HEK293 (cell line): Measurements from ENCODE around the gene CDT1.
A peak's percentile ranks its signal among the peaks of the same experiment; 100 is the strongest.

Experiments used
- CTCF ChIA-PET: fragments of 350-600 bp; formaldehyde crosslinking; extraction: SDS; loops from one replicate; lab custom pipeline; 2021; ENCODE audit warnings: antibody characterized with exemption; lab: Yijun Ruan, JAX
- POLR2A ChIA-PET: fragments of 300-600 bp; formaldehyde crosslinking; extraction: SDS; loops from one replicate; lab custom pipeline; 2020; ENCODE audit warnings: antibody characterized with exemption, inconsistent platforms; lab: Yijun Ruan, JAX
- H3K27ac ChIP-seq: fragments of 200-500 bp; sonication (Bioruptor generic); 2 replicates; pipeline ENCODE4 v1.5.1; 2014; ENCODE audit warnings: low read depth, low read length, control low read depth, inconsistent platforms; ENCODE audit errors: extremely low read depth
- H3K36me3 ChIP-seq, 2 experiments: fragments of 200-500 bp in 1 of 2; sonication (Bioruptor generic) in 1 of 2; 1 replicate in 1 of 2; 2 replicates in 1 of 2; pipeline ENCODE4 v1.5.1; 2014 to 2017; ENCODE audit warnings: inconsistent platforms in 2 of 2, low read length in 2 of 2; ENCODE audit not compliant: control insufficient read depth in 2 of 2, insufficient read depth in 1 of 2
- H3K4me1 ChIP-seq: fragments of 200-500 bp; sonication (Bioruptor generic); 2 replicates; pipeline ENCODE4 v1.5.1; 2014; ENCODE audit warnings: mild to moderate bottlenecking, low read length, inconsistent platforms; ENCODE audit not compliant: control insufficient read depth, insufficient read depth
- H3K4me3 ChIP-seq: 2 replicates; pipeline ENCODE4 v1.5.1; 2011; ENCODE audit warnings: low read depth, mild to moderate bottlenecking, control low read depth, low read length, moderate library complexity
- H3K9me3 ChIP-seq: fragments of 200-500 bp; sonication (Bioruptor generic); 2 replicates; pipeline ENCODE4 v1.5.1; 2014; ENCODE audit warnings: low read depth, low read length, inconsistent platforms; ENCODE audit not compliant: control insufficient read depth, insufficient read depth
- BCL11B ChIP-seq: fragments of 450-650 bp; formaldehyde crosslinking; IDR thresholded peaks from 2 replicates; pipeline ENCODE4 v1.5.1; 2016; ENCODE audit warnings: low read depth, missing biosample characterization, missing genetic modification characterization
- EGR2 ChIP-seq: fragments of 450-650 bp; formaldehyde crosslinking; IDR thresholded peaks from 2 replicates; pipeline ENCODE4 v1.5.1; 2016; ENCODE audit warnings: low read depth, missing biosample characterization, missing genetic modification characterization
- HIC1 ChIP-seq: fragments of 450-650 bp; formaldehyde crosslinking; IDR thresholded peaks from 2 replicates; pipeline ENCODE4 v1.5.1; 2016; ENCODE audit warnings: missing biosample characterization, missing genetic modification characterization
- IKZF3 ChIP-seq: fragments of 450-650 bp; IDR thresholded peaks from 2 replicates; pipeline ENCODE4 v1.5.0; 2018; ENCODE audit warnings: missing biosample characterization, mild to moderate bottlenecking, missing genetic modification characterization, moderate library complexity
- KLF1 ChIP-seq: fragments of 450-650 bp; formaldehyde crosslinking; IDR thresholded peaks from 2 replicates; pipeline ENCODE4 v1.5.1; 2016; ENCODE audit warnings: missing biosample characterization, missing genetic modification characterization
- KLF16 ChIP-seq: fragments of 450-650 bp; formaldehyde crosslinking; IDR thresholded peaks from 2 replicates; pipeline ENCODE4 v1.5.1; 2017; ENCODE audit warnings: missing biosample characterization, missing genetic modification characterization
- PATZ1 ChIP-seq: fragments of 450-650 bp; formaldehyde crosslinking; IDR thresholded peaks from 2 replicates; pipeline ENCODE4 v1.5.1; 2016; ENCODE audit warnings: missing biosample characterization, missing genetic modification characterization
- PRDM10 ChIP-seq: fragments of 450-650 bp; formaldehyde crosslinking; IDR thresholded peaks from 2 replicates; pipeline ENCODE4 v1.5.1; 2016; ENCODE audit warnings: missing biosample characterization, missing genetic modification characterization
- SP2 ChIP-seq: fragments of 450-650 bp; formaldehyde crosslinking; IDR thresholded peaks from 2 replicates; pipeline ENCODE4 v1.5.1; 2016; ENCODE audit warnings: missing biosample characterization, missing genetic modification characterization
- TCF7L2 ChIP-seq: IDR thresholded peaks from 2 replicates; pipeline ENCODE4 v1.6.1; 2011; ENCODE audit warnings: low read depth, mild to moderate bottlenecking, inconsistent platforms, low read length, moderate library complexity, borderline replicate concordance
- ZBTB10 ChIP-seq: fragments of 450-650 bp; formaldehyde crosslinking; IDR thresholded peaks from 2 replicates; pipeline ENCODE4 v1.5.1; 2016; ENCODE audit warnings: missing biosample characterization, missing genetic modification characterization
- ZBTB20 ChIP-seq: fragments of 450-650 bp; formaldehyde crosslinking; IDR thresholded peaks from 2 replicates; pipeline ENCODE4 v1.5.1; 2016; ENCODE audit warnings: missing biosample characterization, missing genetic modification characterization
- ZBTB26 ChIP-seq: fragments of 450-650 bp; formaldehyde crosslinking; optimal IDR thresholded peaks from 2 replicates; pipeline ENCODE3; 2016; ENCODE audit warnings: missing biosample characterization, mild to moderate bottlenecking, missing genetic modification characterization
- ZFHX2 ChIP-seq: fragments of 450-650 bp; formaldehyde crosslinking; conservative IDR thresholded peaks from 2 replicates; pipeline ENCODE4 v1.5.1; 2016; ENCODE audit warnings: missing biosample characterization, missing genetic modification characterization
- ZNF335 ChIP-seq: fragments of 450-650 bp; formaldehyde crosslinking; conservative IDR thresholded peaks from 2 replicates; pipeline ENCODE4 v1.5.1; 2016; ENCODE audit warnings: missing biosample characterization, missing genetic modification characterization
- ZNF341 ChIP-seq: fragments of 450-650 bp; formaldehyde crosslinking; IDR thresholded peaks from 2 replicates; pipeline ENCODE4; 2016; ENCODE audit warnings: low read depth, missing biosample characterization, missing genetic modification characterization
- ZNF433 ChIP-seq: fragments of 450-650 bp; formaldehyde crosslinking; IDR thresholded peaks from 2 replicates; pipeline ENCODE4 v1.5.1; 2016; ENCODE audit warnings: missing biosample characterization, missing genetic modification characterization, low read depth
- ZNF449 ChIP-seq: fragments of 450-650 bp; formaldehyde crosslinking; IDR thresholded peaks from 2 replicates; pipeline ENCODE4 v1.5.1; 2017; ENCODE audit warnings: missing biosample characterization, mild to moderate bottlenecking, missing genetic modification characterization, moderate library complexity

Gene CDT1

GRCh38 chr16:88784074-88784855, 19.3 kb upstream of the CDT1 start:
- H3K4me1 ChIP-seq = peaks cover 29% of the 10 kb centered on the region
- peak overlapping the region; percentile 76 for H3K27ac ChIP-seq
- peak overlapping the region; percentile 53 for H3K4me3 ChIP-seq
- CTCF ChIA-PET = interaction anchor here (0.7 to 1.6 kb wide), 6 partner anchors 11 to 44 kb away, joined by 3 to 5 read pairs (median 4); no protein-coding TSS in a partner anchor
- POLR2A ChIA-PET = interaction anchor here (0.9 to 6.7 kb wide), 14 partner anchors 10 to 214 kb away, joined by 3 to 97 read pairs (median 5); partner anchors contain the start of genes APRT and ZC3H18
- H3K36me3 ChIP-seq = no peaks in the 10 kb centered on the region
- H3K9me3 ChIP-seq = no peaks in the 10 kb centered on the region
- TF ChIP-seq PATZ1 (tag by site-specific recombination) (peak; percentile 81), ZNF433 (tag by site-specific recombination) (no peak), HIC1 (peak; percentile 46; the same call in 1 of the 2 replicates), KLF16 (tag by site-specific recombination) (0 out of 2 replicates have a peak, but pooled peaks have one; percentile 16), ZBTB20 (tag by site-specific recombination) (peak; percentile 92), ZBTB26 (tag by site-specific recombination) (peak; percentile 29), IKZF3 (tag by site-specific recombination) (peak; percentile 39; the same call in 1 of the 2 replicates), EGR2 (peak; percentile 58; the same call in 1 of the 2 replicates), BCL11B (peak; percentile 64; the same call in 1 of the 2 replicates), ZNF335 (tag by site-specific recombination) (0 out of 2 replicates have a peak, but pooled peaks have one; percentile 16), ZBTB10 (tag by site-specific recombination) (0 out of 2 replicates have a peak, but pooled peaks have one; percentile 37), SP2 (tag by site-specific recombination) (peak; percentile 45; the same call in 1 of the 2 replicates), ZNF341 (tag by site-specific recombination) (0 out of 2 replicates have a peak, but pooled peaks have one; percentile 54), TCF7L2 (no peak), PRDM10 (tag by site-specific recombination) (peak; percentile 80), ZFHX2 (peak; percentile 52), ZNF449 (tag by site-specific recombination) (peak; percentile 42; the same call in 1 of the 2 replicates), KLF1 (tag by site-specific recombination) (peak; percentile 57)
